Measurements from ENCODE around the gene NEB.
"Not testable (repeated sequence)": the region's sequence is repeated elsewhere in the genome, so short reads cannot be mapped to it uniquely, and the experiment has no call there.

NEB gene

DNA sequence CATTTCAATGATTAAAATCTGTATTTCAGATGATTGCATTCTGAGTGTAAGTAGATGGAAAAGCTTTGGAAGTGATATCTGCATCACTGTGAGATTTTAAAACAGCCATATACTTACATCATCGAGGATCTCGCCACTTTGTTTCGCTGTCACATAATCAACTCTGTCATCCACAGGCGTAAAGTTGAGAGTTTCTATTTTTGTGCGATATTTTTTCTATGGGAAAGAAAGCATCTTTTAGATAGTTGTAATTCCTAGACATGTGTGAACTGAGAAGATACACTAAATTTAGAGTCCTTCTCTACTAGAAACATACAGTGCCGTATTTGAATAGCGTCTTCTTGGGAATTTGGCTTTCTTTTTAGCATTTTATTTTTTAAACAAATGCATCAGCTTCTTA lies 165.8 kb downstream of the NEB start:
- no peak overlapping the region for H3K4me3 ChIP-seq (ENCODE audit: control insufficient read depth, low read depth, low read length)
- DNase-seq (ENCODE audit: low read depth): no peak
- TF ChIP-seq CTCF (conservative IDR thresholded peaks at IDR 0.05; ENCODE audit: control insufficient read depth, insufficient read depth, low read depth, low read length): no peak

- no peak for DNase-seq (ENCODE audit: low read depth)
- TF ChIP-seq CTCF (conservative IDR thresholded peaks at IDR 0.05; ENCODE audit: control insufficient read depth, insufficient read depth, low read depth, low read length): no peak
- no peak overlapping the region for H3K4me3 ChIP-seq (ENCODE audit: control insufficient read depth, low read depth, low read length)
Measured at GRCh38 chr2:151567006-151567405, 167.3 kb downstream of the NEB start.

GRCh38 chr2:151562398-151562797 lies 171.9 kb downstream of the NEB start:
- DNase-seq (ENCODE audit: low read depth): no peak
- no peak overlapping the region for H3K4me3 ChIP-seq (ENCODE audit: control insufficient read depth, low read depth, low read length)
- no peak for TF ChIP-seq CTCF (conservative IDR thresholded peaks at IDR 0.05; ENCODE audit: control insufficient read depth, insufficient read depth, low read depth, low read length)

- no peak for TF ChIP-seq CTCF (conservative IDR thresholded peaks at IDR 0.05; ENCODE audit: control insufficient read depth, insufficient read depth, low read depth, low read length)
- no peak overlapping the region for H3K4me3 ChIP-seq (ENCODE audit: control insufficient read depth, low read depth, low read length)
- peak; percentile 67 for DNase-seq (ENCODE audit: low read depth)
Measured at GRCh38 chr2:151560289-151560688, 174.0 kb downstream of the NEB start.

- not testable (repeated sequence) for DNase-seq (ENCODE audit: low read depth)
Measured at GRCh38 chr2:151559431-151559830, 174.8 kb downstream of the NEB start.

DNA sequence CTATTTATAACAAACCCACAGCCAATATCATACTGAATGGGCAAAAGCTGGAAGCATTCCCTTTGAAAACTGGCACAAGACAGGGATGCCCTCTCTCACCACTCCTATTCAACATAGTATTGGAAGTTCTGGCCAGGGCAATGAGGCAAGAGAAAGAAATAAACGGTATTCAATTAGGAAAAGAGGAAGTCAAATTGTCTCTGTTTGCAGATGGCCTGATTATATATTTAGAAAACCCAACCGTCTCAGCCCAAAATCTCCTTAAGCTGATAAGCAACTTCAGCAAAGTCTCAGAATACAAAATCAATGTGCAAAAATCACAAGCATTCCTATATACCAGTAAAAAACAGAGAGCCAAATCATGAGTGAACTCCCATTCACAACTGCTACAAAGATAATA lies 176.4 kb downstream of the NEB start:
- H3K4me3 ChIP-seq (ENCODE audit: control insufficient read depth, low read depth, low read length); DNase-seq (ENCODE audit: low read depth): not testable (repeated sequence)

More at GRCh38 chr2:151559431-151559830, 174.8 kb downstream of the NEB start:
- not testable (repeated sequence) for H3K4me3 ChIP-seq (ENCODE audit: control insufficient read depth, low read depth, low read length)

- TF ChIP-seq CTCF (conservative IDR thresholded peaks at IDR 0.05; ENCODE audit: control insufficient read depth, insufficient read depth, low read depth, low read length): no peak
Measured at GRCh38 chr2:151556121-151556520, 178.2 kb downstream of the NEB start.

DNA sequence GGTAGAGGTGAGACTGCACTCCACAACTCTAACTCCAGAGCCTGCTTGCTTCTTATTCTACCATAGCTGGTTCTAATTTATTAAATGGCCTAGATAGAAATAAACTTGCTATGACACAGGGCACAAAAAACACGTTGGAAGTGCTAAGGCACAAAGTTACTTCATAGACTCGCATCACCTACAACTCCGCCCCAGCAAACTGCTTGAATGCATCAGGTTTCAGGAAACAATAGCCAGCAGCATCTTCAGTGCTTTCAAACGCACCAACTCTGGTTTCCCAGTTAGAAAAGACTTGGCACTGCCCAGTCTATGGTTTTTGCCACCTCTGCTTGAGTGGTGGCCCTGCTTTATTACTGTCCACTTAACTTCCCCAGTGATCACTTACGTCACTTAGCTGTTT lies 182.0 kb downstream of the NEB start:
- H3K4me3 ChIP-seq (ENCODE audit: control insufficient read depth, low read depth, low read length): no peak overlapping the region
- TF ChIP-seq CTCF (conservative IDR thresholded peaks at IDR 0.05; ENCODE audit: control insufficient read depth, insufficient read depth, low read depth, low read length): no peak
- no peak for DNase-seq (ENCODE audit: low read depth)

More at GRCh38 chr2:151556121-151556520, 178.2 kb downstream of the NEB start:
- DNase-seq (ENCODE audit: low read depth): no peak
- H3K4me3 ChIP-seq (ENCODE audit: control insufficient read depth, low read depth, low read length): no peak overlapping the region
